ENCODE measurements around the gene TXLNG.

- TF ChIP-seq GATA2 (IDR thresholded peaks at IDR 0.05; ENCODE audit: low read depth, low read length) (no peak), GATA3 (IDR thresholded peaks at IDR 0.05; ENCODE audit: low read depth, low read length) (no peak)
Measured at GRCh38 chrX:16885628-16886027, 99.4 kb downstream of the TXLNG start.
